ENCODE results near the gene GOLGB1. TPM values are rescaled to one million over a fixed set of nuclear protein-coding genes. Genes with fewer than 3 reads are reported as not detected.

GOLGB1 gene
- total and polyA plus RNA-seq, 2 of the 4 experiments (the other 2 are of a cell fraction) = 13.3 to 30.3 TPM

- whole genome bisulfite sequencing, 2 experiments (ENCODE audit: extremely low coverage in 2 of 2, insufficient read length in 1 of 2) = no CpG with 5 or more reads among the region's 5 CpGs
- ChIA-PET POLR2A (ENCODE audit: unreplicated experiment) (no interaction called here), CTCF (no interaction called here)
- Histone ChIP-seq H4K8ac (ENCODE audit: low read depth in 2 of 2, low read length in 2 of 2) (no peak overlapping the region), H3K23ac (ENCODE audit: low read depth, low read length) (no peak overlapping the region), H2AK9ac (replicated peaks; ENCODE audit: low read depth, low read length, poor library complexity) (no peak overlapping the region), H3K4ac (ENCODE audit: low read depth, low read length) (no peak overlapping the region), H3K18ac (ENCODE audit: low read depth, low read length) (no peak overlapping the region), H2BK20ac (ENCODE audit: low read depth, low read length) (no peak overlapping the region), H3K79me1 (ENCODE audit: low read depth in 1 of 2, low read length in 2 of 2) (peaks cover 7 to 15% of the 10 kb centered on the region in 2 experiments; a peak in 3 of 4 replicates), H3K9me1 (ENCODE audit: insufficient read depth, low read length) (no peaks in the 10 kb centered on the region), H4K91ac (ENCODE audit: insufficient read depth, low read depth, low read length) (no peak overlapping the region), H3K4me3 (ENCODE audit: insufficient read depth, low read depth, low read length) (no peak overlapping the region), H4K5ac (ENCODE audit: low read depth, low read length) (no peak overlapping the region), H2BK120ac (ENCODE audit: low read depth, low read length) (no peak overlapping the region), H3K4me1 (ENCODE audit: control insufficient read depth, insufficient read depth, low read length) (no peaks in the 10 kb centered on the region), H3K56ac (ENCODE audit: extremely low read depth, insufficient read depth, low read length) (no peak overlapping the region), H3K36me3 (ENCODE audit: control insufficient read depth, insufficient read depth, low read length) (peaks cover 12% of the 10 kb centered on the region), H2BK5ac (ENCODE audit: low read depth, low read length, poor library complexity, severe bottlenecking) (no peak overlapping the region), H2AFZ (replicated peaks; ENCODE audit: low read length, poor library complexity) (no peak overlapping the region), H2AK5ac (ENCODE audit: low read depth, low read length) (no peak overlapping the region), H3K14ac (replicated peaks; ENCODE audit: low read depth, low read length) (no peak overlapping the region), H3K9ac (ENCODE audit: low read depth, low read length) (no peak overlapping the region), H4K20me1 (ENCODE audit: insufficient read depth, low read length) (no peaks in the 10 kb centered on the region), H3K27me3 (ENCODE audit: control insufficient read depth, insufficient read depth, low read length) (no peaks in the 10 kb centered on the region), H3K27ac (ENCODE audit: insufficient read depth, low read length) (no peak overlapping the region), H2BK15ac (ENCODE audit: low read depth, low read length) (no peak overlapping the region), H3K4me2 (ENCODE audit: low read depth, low read length) (no peak overlapping the region), H3K9me3 (ENCODE audit: control insufficient read depth, insufficient read depth, low read length) (no peaks in the 10 kb centered on the region)
- in situ Hi-C loops (cut with MboI; ENCODE audit: low sequenced_read_pairs) = no loop called here
- no TSS peak for BruUV-seq (replicated peaks)
- DNase-seq (no peak), ATAC-seq (ENCODE audit: low read depth) (no peak)
- dilution Hi-C loops (cut with HindIII; ENCODE audit: low sequenced_read_pairs, unreplicated experiment) = no loop called here
- TF ChIP-seq USF2 (IDR thresholded peaks at IDR 0.05; ENCODE audit: low read depth, low read length) (no peak), POLR2A (IDR thresholded peaks at IDR 0.05; ENCODE audit: low read depth, low read length) (no peak), NFE2L2 (IDR thresholded peaks at IDR 0.05; ENCODE audit: low read depth, low read length) (no peak), BHLHE40 (IDR thresholded peaks at IDR 0.05; ENCODE audit: low read depth, low read length) (no peak), RFX5 (IDR thresholded peaks at IDR 0.05; ENCODE audit: low read depth, low read length) (no peak), CHD1 (IDR thresholded peaks at IDR 0.05; ENCODE audit: low read depth, low read length) (no peak)
- intact Hi-C loops (cut with micrococcal nuclease) = no loop called here
Measured at GRCh38 chr3:121703973-121704372, 45.6 kb downstream of the GOLGB1 start.
